ENCODE results near the gene PTTG1IP.

Gene PTTG1IP

GRCh38 chr21:44908908-44909307 is 35.4 kb upstream of the PTTG1IP start:
- no peak for DNase-seq

- no peak for DNase-seq
These were observed 34.7 kb upstream of the PTTG1IP start for GRCh38 chr21:44907966-44908895.

- no peak for DNase-seq
These were observed 33.9 kb upstream of the PTTG1IP start for GRCh38 chr21:44907225-44907965.

- no peak for DNase-seq
These were observed 32.2 kb upstream of the PTTG1IP start for GRCh38 chr21:44905728-44906090.

GRCh38 chr21:44905016-44905727 is 31.7 kb upstream of the PTTG1IP start:
- DNase-seq = no peak

GRCh38 chr21:44904141-44904923 is 30.8 kb upstream of the PTTG1IP start:
- no peak for DNase-seq

DNA sequence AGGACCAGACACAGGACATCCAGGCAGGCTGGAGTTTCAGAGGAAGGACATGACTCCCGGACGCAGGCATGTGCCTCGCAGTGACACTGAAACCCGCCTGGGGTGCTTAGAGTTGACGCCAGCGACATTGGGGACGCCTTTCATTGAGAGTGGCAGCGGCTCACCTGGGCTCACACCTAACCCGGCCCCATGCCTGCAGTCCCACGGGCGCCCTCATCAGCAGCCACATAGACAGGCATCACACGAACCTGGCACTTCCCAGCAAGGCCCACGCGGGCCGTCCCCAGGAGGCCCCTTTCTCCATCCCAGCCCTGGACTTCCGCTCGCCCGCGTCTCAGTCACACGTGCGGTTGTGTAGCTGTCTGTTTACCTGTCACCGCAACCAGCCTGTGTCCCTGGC is 30.2 kb upstream of the PTTG1IP start:
- DNase-seq = no peak

DNA sequence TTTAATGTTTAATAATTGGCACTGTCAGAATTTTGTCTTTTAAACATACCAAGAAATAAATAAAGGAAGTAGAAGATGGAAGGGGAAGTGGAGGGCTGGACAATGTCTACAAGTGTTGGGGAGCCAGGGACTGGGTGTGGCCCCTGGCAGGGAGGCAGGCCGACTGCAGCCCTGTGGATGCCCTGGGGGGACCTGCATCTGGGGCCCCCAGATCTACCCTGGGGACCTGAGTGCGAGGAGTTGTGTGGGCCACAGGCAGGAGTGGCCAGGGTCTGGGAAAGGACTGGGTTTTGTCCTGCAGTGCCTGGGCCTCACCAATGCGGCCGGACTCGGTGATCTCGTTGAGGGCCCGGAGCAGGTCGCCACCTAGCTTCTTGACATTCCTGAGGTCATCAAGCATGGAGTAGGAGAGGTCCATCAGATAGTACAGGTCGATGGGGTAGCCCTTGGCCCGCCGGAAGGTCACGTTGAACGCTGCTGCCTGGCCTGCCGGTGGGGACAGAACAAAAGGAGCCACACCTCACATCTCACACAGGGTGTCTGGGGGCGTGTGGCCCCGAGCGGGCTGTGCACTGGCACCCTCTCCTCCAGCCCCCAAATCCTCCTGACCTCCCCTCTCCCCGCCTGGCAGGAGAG is 29.7 kb upstream of the PTTG1IP start:
- DNase-seq = no peak

DNA sequence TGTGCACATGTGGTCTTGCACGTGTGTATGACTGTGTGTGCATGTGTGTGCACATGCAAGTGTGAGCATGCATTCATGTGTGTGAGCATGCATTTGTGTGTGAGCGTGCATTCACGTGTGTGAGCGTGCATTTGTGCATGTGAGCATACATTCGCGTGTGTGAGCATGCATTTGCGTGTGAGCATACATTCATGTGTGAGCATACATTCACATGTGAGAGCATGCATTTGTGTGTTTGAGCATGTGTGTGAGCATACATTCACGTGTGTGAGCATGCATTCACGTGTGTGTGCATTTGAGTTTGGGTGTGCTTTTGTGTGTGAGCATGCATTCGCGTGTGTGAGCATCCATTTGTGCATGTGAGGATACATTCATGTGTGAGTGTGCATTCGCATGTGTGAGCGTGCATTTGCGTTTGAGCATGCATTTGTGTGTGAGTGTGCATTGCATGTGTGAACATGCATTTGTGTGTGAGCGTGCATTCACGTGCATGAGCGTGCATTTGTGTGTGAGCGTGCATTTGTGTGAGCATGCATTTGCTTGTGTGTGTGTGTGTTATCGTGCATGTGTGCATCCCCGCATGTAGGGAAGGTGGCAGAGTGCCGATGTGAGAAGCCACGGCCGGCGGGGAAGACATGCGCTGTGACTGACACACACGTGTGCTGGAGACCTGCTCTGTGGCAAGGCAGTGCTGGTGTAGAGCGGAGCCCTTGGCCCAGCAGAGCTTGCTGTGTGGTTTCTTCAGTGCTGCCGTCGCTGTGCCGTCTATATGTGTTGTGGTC is 29.0 kb upstream of the PTTG1IP start:
- DNase-seq = no peak

GRCh38 chr21:44901391-44902074 is 28.0 kb upstream of the PTTG1IP start:
- no peak for DNase-seq

DNA sequence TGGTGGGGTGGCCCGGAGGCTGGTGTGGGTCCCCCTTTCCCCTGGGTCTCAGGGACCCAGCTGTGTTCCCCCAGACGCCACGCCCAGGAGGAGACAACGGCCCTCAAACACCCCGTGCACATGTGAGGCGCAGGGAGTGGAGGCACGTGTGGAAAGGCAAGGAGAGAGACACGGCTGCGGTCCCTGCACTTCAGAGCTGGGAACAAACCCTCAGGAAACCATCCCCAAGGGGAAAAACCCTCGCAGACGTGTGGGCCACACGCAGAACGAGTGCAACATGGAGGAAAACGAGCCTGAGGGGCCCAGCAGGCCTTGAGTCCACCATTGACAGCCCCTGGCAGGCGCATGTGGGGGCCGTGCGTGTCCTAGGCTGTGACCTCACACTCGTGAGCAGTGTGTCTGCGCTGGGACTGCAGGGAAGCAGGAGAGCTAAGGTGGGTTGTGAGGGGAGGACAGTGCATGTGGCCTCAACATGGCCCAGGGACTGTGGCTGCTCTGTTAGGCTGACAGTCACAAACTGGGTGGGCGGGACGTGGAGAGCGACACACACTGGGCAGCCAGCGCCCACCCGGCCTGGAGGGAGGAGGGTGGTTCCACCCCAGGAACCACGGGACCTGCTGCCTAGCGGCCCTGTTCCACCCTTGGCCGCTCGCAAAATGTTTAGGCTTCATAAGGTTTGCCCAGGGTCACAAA is 27.2 kb upstream of the PTTG1IP start:
- no peak for DNase-seq

DNA sequence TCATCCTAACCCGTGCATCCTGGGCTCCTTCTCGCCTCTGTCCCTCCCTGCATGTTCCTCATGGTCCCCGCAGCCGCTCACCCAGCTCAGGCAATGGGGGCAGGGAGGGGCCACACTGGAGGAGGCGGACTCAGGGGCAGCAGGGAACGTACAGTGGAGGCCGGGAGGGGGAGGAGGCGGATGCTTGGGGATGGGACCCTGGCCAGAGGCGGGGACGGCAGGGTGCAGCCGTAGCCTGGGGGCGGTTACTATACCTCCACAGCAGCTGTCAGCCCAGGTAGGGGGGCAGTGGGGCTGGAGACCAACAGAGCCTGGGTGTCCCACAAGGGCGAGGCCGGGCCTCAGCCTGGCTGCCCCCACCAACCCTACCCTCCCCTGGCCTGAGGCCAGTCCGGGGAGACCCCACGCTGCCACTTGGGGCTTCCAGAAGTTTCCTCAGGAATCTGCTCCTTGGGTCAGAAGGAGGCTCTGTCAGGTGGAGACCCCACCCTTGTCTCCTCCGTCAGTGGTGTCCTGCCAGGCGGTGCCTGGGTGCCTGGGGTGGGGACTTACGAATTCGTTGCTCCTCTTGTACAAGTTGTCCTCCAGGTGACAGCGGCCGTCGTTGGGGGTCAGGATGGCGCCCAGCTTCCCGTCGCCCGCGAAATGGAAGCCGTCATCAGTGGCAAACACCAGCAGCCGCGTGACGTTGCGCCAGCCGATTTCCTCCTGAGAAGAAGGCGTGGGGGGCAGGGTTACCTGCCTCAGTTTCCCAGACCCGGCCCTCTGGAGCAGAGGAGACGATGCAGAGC is 26.5 kb upstream of the PTTG1IP start:
- no peak for DNase-seq

DNA sequence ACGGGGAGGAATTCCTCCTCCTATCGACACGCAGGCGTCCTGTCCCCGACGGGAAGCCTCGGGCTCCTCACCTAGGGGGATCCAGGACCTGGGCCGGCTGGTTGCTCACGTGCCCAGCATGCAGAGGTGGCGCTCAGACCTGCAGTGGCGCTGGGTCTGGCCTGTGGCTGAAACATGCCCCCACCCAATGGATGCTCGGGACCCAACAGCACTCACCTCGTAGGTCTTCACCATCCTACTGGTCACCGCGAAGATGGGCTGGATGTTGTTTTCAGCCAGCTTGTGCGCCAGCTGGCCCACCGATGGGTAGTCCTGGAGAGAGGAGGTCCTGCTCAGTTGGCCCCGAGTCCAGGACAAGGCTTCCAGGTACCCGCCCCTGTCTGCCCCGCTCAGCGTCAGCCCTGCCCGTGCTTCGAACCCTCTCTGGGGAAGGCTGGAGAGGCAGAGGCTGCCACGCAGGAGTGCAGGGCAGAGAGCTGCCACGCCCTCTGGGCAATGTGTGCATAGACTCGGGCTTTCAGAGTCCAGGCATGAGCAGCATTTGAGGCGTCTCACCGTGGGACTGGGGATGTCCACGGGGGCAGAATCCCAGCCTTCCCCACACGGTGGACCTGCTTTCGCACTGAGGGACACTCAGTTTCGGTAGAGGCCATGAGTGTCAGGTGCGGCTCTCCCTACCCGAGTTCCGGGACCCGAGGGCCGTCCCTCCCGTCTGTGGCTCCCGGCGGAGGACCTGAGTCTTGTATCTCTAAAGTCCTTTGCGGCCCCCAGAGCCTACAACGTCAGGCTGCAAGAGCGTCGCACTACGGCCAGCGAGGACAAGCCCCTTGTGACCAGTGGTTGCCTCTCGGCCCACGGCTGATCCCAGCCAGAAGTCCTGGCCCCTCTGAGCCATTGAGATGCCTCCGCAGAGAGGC is 25.6 kb upstream of the PTTG1IP start:
- DNase-seq = no peak

DNA sequence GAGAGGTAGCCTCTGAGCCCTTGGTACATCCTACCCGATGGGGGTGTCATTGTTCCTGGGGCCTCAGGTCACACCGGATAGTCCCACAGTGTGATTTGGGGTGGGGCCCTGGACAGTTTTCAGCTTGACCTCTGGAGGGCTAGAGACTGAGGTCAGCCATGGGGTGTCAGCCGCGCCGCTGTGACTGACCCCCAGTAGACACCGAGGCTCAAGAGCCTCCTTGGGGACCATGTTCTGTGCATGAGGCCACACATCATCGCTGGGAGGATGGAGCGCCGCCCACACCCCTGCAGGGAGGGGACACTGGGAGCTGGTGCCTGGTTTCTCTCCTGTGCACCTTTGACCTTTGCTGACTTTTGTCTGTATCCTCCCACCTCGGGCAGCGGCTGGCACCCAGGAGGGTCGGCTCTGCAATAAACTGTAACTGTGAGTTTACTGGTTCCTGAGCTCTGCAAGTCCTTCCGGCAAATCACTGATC is 24.6 kb upstream of the PTTG1IP start:
- DNase-seq = no peak

- no peak for DNase-seq
These were observed 24.0 kb upstream of the PTTG1IP start for GRCh38 chr21:44897326-44898010.

- DNase-seq = no peak
These were observed 23.2 kb upstream of the PTTG1IP start for GRCh38 chr21:44896561-44897286.

DNA sequence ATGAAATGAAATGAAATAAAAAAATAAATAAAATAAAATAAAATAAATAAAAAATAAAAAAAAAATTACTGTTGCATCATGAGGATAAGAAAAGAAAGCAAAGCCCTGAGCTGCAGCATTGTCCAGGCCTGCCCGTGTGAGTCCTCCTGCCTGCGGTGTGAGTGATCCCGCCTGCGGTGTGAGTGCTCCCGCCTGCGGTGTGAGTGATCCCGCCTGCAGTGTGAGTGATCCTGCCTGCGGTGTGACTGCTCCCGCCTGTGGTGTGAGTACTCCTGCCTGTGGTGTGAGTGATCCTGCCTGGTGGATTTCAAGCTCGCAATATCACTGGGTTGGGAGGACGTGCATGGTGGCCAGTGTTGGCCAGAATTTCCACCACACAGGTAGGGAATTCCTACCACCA is 22.4 kb upstream of the PTTG1IP start:
- DNase-seq = no peak
